WTC11 (cell line): ENCODE results near the gene KIR3DL3. TPM values are rescaled to one million over a fixed set of nuclear protein-coding genes. Genes with fewer than 3 reads are reported as not detected.

Experiments used
- ATAC-seq: fragments of 200-7000 bp; cut with Tn5 transposase; 2 replicates; pipeline ENCODE4 v1.10.0; 2021; ENCODE audit warnings: mild to moderate bottlenecking, moderate library complexity
- CTCF ChIA-PET: fragments of 300-600 bp; sonication (Branson Sonifier 250); formaldehyde crosslinking; loops from one replicate; lab custom pipeline; 2021; ENCODE audit warnings: antibody characterized with exemption; lab: Charles Lee
- POLR2A ChIA-PET: fragments of 350-600 bp; sonication (Branson Sonifier 250); formaldehyde crosslinking; loops from one replicate; lab custom pipeline; 2021; ENCODE audit warnings: antibody characterized with exemption; lab: Charles Lee
- DNase-seq: peaks from one replicate; pipeline ENCODE4 v3.0.0; 2021; ENCODE audit warnings: low spot score
- H3K27ac Mint-ChIP-seq: 2 replicates; pipeline ENCODE4 v1.8.0; 2021; ENCODE audit warnings: mixed read lengths
- H3K27me3 Mint-ChIP-seq: 2 replicates; pipeline ENCODE4 v1.8.0; 2021; ENCODE audit warnings: low read depth, mild to moderate bottlenecking, moderate library complexity, mixed read lengths
- H3K36me3 Mint-ChIP-seq: 2 replicates; pipeline ENCODE4 v1.8.0; 2021; ENCODE audit warnings: mixed read lengths
- H3K4me1 Mint-ChIP-seq: 2 replicates; pipeline ENCODE4 v1.8.0; 2022; ENCODE audit warnings: mixed read lengths
- H3K4me3 Mint-ChIP-seq: 2 replicates; pipeline ENCODE4 v1.8.0; 2021; ENCODE audit warnings: mild to moderate bottlenecking, moderate library complexity, mixed read lengths
- H3K9me3 Mint-ChIP-seq: 2 replicates; pipeline ENCODE4 v1.8.0; 2021; ENCODE audit warnings: mixed read lengths
- ATF1 ChIP-seq: sonication (generic); formaldehyde crosslinking; IDR thresholded peaks from 2 replicates; pipeline ENCODE4 v1.8.1; 2023; ENCODE audit warnings: mild to moderate bottlenecking, moderate library complexity, missing genetic modification reagents
- CBFB ChIP-seq: sonication (generic); formaldehyde crosslinking; IDR thresholded peaks from 2 replicates; pipeline ENCODE4 v1.8.1; 2022; ENCODE audit warnings: mild to moderate bottlenecking, low read depth, missing genetic modification reagents
- ESRRA ChIP-seq: sonication (generic); formaldehyde crosslinking; IDR thresholded peaks from 2 replicates; pipeline ENCODE4 v1.8.1; 2022; ENCODE audit warnings: mild to moderate bottlenecking, missing genetic modification reagents, borderline replicate concordance
- FOXJ3 ChIP-seq: sonication (generic); formaldehyde crosslinking; IDR thresholded peaks from 2 replicates; pipeline ENCODE4 v1.9.0; 2021; ENCODE audit warnings: missing genetic modification reagents, mild to moderate bottlenecking, borderline replicate concordance
- GTF2I ChIP-seq: fragments of 250-450 bp; sonication (Bioruptor Pico); conservative IDR thresholded peaks from 2 replicates; pipeline ENCODE4 v1.4.0; 2021; ENCODE audit warnings: mild to moderate bottlenecking
- IRF2 ChIP-seq: sonication (generic); formaldehyde crosslinking; IDR thresholded peaks from 2 replicates; pipeline ENCODE4 v1.8.0; 2022; ENCODE audit warnings: low read depth, missing genetic modification reagents, borderline replicate concordance
- JUN ChIP-seq: sonication (generic); formaldehyde crosslinking; IDR thresholded peaks from 2 replicates; pipeline ENCODE4 v1.8.0; 2023; ENCODE audit warnings: mild to moderate bottlenecking, missing genetic modification reagents
- KAT7 ChIP-seq: sonication (generic); formaldehyde crosslinking; IDR thresholded peaks from 2 replicates; pipeline ENCODE4 v1.8.1; 2023; ENCODE audit warnings: missing genetic modification reagents, mild to moderate bottlenecking, borderline replicate concordance
- MXD4 ChIP-seq: fragments of 250-450 bp; sonication (Bioruptor Pico); IDR thresholded peaks from 2 replicates; pipeline ENCODE4 v1.8.0; 2021; ENCODE audit warnings: mild to moderate bottlenecking, moderate library complexity, borderline replicate concordance
- NFYB ChIP-seq: sonication (generic); formaldehyde crosslinking; conservative IDR thresholded peaks from 2 replicates; pipeline ENCODE4 v1.8.0; 2022; ENCODE audit warnings: low read depth, missing genetic modification reagents
- RORB ChIP-seq: fragments of 250-450 bp; sonication (Bioruptor Pico); IDR thresholded peaks from 2 replicates; pipeline ENCODE4 v1.9.0; 2021; ENCODE audit warnings: mild to moderate bottlenecking
- TP53 ChIP-seq: sonication (generic); formaldehyde crosslinking; IDR thresholded peaks from 2 replicates; pipeline ENCODE4 v1.8.1; 2023; ENCODE audit warnings: mild to moderate bottlenecking, missing genetic modification reagents
- ZNF219 ChIP-seq: sonication (generic); formaldehyde crosslinking; IDR thresholded peaks from 2 replicates; pipeline ENCODE4 v1.8.0; 2023; ENCODE audit warnings: missing genetic modification reagents, mild to moderate bottlenecking, borderline replicate concordance
- ZNF263 ChIP-seq: sonication (generic); formaldehyde crosslinking; IDR thresholded peaks from 2 replicates; pipeline ENCODE4 v1.8.1; 2022; ENCODE audit warnings: low read depth, mild to moderate bottlenecking, moderate library complexity, missing genetic modification reagents
- ZNF396 ChIP-seq: fragments of 250-450 bp; sonication (Bioruptor Pico); IDR thresholded peaks from 2 replicates; pipeline ENCODE4 v1.8.0; 2021; ENCODE audit warnings: mild to moderate bottlenecking, moderate library complexity, borderline replicate concordance
- ZNF423 ChIP-seq: fragments of 250-450 bp; sonication (Bioruptor Pico); IDR thresholded peaks from 2 replicates; pipeline ENCODE4 v2.1.2; 2022; ENCODE audit warnings: mild to moderate bottlenecking, moderate library complexity
- total RNA-seq: library from RNA; stranded (reverse); gene quantifications from 3 replicates; pipeline ENCODE4 v1.2.3, GENCODE V29; 2021
- TF ChIP-seq, protein P1 (sequence below): fragments of 250-450 bp; sonication (Bioruptor Pico); IDR thresholded peaks from 2 replicates; pipeline ENCODE4 v1.9.0; 2021; ENCODE audit warnings: moderate library complexity, mild to moderate bottlenecking, inconsistent platforms, borderline replicate concordance
- TF ChIP-seq, protein P2 (sequence below): fragments of 250-450 bp; sonication (Bioruptor Pico); IDR thresholded peaks from 2 replicates; pipeline ENCODE4 v1.9.0; 2021; ENCODE audit warnings: mild to moderate bottlenecking, borderline replicate concordance
- TF ChIP-seq, protein P3 (sequence below): sonication (generic); formaldehyde crosslinking; IDR thresholded peaks from 2 replicates; pipeline ENCODE4 v1.8.1; 2022; ENCODE audit warnings: mild to moderate bottlenecking, moderate library complexity, missing genetic modification reagents
- TF ChIP-seq, protein P4 (sequence below): fragments of 200-600 bp; IDR thresholded peaks from 2 replicates; pipeline ENCODE4 v1.8.0; 2022; ENCODE audit warnings: antibody characterized with exemption
- TF ChIP-seq, protein P5 (sequence below): sonication (generic); formaldehyde crosslinking; IDR thresholded peaks from 2 replicates; pipeline ENCODE4 v1.8.0; 2022; ENCODE audit warnings: mild to moderate bottlenecking, missing genetic modification reagents
- TF ChIP-seq, protein P6 (sequence below): sonication (generic); formaldehyde crosslinking; IDR thresholded peaks from 2 replicates; pipeline ENCODE4 v1.8.1; 2023; ENCODE audit warnings: mild to moderate bottlenecking, moderate library complexity, missing genetic modification reagents

KIR3DL3 gene
- total RNA-seq, 1 experiment from 2014 or later: not detected

DNA sequence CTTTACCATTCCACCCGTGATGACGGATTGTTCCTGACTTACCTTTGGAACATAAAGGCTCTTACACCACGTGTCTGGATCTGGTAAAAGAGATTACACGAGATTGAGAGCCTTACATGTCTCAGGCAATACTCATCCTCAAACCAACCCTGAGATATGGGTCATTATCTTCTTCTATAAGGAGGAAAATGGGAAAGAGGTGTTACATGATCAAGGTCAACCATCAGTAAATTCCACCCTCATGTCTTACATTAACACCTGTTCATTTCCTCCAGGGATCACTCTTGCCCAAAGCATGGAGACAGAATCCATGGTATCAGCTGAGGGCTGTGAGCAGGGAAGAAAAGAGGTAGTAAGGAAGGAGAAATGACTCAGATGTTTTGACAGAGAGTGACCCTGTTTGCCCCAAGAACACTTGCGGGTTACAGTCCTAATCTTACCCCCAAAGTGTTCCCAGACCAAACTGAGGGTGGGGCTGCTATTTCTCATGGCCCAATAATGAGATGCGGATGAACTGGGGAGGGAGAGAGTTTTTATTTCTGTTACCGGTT lies 41.9 kb upstream of the KIR3DL3 start (continued):
- TF ChIP-seq ZNF423 (CRISPR knock-in tag) (no peak), JUN (no peak)
- TF ChIP-seq, protein P1, sequence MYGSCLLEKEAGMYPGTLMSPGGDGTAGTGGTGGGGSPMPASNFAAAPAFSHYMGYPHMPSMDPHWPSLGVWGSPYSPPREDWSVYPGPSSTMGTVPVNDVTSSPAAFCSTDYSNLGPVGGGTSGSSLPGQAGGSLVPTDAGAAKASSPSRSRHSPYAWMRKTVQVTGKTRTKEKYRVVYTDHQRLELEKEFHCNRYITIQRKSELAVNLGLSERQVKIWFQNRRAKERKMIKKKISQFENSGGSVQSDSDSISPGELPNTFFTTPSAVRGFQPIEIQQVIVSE (CRISPR knock-in tag): no peak
- TF ChIP-seq, protein P2, sequence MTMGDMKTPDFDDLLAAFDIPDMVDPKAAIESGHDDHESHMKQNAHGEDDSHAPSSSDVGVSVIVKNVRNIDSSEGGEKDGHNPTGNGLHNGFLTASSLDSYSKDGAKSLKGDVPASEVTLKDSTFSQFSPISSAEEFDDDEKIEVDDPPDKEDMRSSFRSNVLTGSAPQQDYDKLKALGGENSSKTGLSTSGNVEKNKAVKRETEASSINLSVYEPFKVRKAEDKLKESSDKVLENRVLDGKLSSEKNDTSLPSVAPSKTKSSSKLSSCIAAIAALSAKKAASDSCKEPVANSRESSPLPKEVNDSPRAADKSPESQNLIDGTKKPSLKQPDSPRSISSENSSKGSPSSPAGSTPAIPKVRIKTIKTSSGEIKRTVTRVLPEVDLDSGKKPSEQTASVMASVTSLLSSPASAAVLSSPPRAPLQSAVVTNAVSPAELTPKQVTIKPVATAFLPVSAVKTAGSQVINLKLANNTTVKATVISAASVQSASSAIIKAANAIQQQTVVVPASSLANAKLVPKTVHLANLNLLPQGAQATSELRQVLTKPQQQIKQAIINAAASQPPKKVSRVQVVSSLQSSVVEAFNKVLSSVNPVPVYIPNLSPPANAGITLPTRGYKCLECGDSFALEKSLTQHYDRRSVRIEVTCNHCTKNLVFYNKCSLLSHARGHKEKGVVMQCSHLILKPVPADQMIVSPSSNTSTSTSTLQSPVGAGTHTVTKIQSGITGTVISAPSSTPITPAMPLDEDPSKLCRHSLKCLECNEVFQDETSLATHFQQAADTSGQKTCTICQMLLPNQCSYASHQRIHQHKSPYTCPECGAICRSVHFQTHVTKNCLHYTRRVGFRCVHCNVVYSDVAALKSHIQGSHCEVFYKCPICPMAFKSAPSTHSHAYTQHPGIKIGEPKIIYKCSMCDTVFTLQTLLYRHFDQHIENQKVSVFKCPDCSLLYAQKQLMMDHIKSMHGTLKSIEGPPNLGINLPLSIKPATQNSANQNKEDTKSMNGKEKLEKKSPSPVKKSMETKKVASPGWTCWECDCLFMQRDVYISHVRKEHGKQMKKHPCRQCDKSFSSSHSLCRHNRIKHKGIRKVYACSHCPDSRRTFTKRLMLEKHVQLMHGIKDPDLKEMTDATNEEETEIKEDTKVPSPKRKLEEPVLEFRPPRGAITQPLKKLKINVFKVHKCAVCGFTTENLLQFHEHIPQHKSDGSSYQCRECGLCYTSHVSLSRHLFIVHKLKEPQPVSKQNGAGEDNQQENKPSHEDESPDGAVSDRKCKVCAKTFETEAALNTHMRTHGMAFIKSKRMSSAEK (CRISPR knock-in tag): no peak

DNA sequence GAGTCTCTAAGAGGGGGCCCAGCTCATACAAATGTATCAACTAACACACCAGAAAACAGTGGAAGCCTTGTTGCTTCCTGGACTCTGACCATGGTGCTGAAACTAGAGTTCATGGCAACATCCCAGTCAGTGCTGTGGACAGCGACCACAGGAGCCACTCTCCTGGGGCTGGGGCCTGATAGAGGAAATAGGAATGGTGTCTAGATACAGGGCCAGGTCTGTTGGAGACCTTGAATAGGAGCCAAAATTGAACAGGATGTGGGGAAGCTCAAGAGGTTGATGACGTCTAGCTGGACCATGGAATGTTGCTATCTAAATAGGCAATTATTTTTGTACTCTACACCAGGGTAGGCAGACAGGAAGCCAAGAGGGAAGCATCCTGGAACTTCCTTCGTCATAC lies 39.7 kb upstream of the KIR3DL3 start:
- POLR2A ChIA-PET: no interaction called here
- H3K36me3 Mint-ChIP-seq: peaks cover 40% of the 10 kb centered on the region
- H3K4me3 Mint-ChIP-seq: no peak overlapping the region
- peaks cover 3% of the 10 kb centered on the region; the same call in 1 of the 2 replicates for H3K27me3 Mint-ChIP-seq
- DNase-seq (peak; percentile 28), ATAC-seq (no peak; the same call in 1 of the 2 replicates)
- CTCF ChIA-PET: interaction anchor here (1.8 kb wide), 1 partner anchor 10 kb away, joined by 6 read pairs; no protein-coding TSS in a partner anchor
- peaks cover 72% of the 10 kb centered on the region for H3K9me3 Mint-ChIP-seq
- no peak for TF ChIP-seq RORB
- no peak for TF ChIP-seq IRF2 (CRISPR knock-in tag)
- no peak for TF ChIP-seq FOXJ3
- TF ChIP-seq GTF2I (CRISPR knock-in tag): no peak
- TF ChIP-seq ZNF396 (CRISPR knock-in tag): no peak
- no peak for TF ChIP-seq ESRRA
- no peak for TF ChIP-seq MXD4 (CRISPR knock-in tag)
- no peak for TF ChIP-seq CBFB (CRISPR knock-in tag)
- TF ChIP-seq, protein P3, sequence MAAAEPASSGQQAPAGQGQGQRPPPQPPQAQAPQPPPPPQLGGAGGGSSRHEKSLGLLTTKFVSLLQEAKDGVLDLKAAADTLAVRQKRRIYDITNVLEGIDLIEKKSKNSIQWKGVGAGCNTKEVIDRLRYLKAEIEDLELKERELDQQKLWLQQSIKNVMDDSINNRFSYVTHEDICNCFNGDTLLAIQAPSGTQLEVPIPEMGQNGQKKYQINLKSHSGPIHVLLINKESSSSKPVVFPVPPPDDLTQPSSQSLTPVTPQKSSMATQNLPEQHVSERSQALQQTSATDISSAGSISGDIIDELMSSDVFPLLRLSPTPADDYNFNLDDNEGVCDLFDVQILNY (CRISPR knock-in tag): no peak
- TF ChIP-seq, protein P4, sequence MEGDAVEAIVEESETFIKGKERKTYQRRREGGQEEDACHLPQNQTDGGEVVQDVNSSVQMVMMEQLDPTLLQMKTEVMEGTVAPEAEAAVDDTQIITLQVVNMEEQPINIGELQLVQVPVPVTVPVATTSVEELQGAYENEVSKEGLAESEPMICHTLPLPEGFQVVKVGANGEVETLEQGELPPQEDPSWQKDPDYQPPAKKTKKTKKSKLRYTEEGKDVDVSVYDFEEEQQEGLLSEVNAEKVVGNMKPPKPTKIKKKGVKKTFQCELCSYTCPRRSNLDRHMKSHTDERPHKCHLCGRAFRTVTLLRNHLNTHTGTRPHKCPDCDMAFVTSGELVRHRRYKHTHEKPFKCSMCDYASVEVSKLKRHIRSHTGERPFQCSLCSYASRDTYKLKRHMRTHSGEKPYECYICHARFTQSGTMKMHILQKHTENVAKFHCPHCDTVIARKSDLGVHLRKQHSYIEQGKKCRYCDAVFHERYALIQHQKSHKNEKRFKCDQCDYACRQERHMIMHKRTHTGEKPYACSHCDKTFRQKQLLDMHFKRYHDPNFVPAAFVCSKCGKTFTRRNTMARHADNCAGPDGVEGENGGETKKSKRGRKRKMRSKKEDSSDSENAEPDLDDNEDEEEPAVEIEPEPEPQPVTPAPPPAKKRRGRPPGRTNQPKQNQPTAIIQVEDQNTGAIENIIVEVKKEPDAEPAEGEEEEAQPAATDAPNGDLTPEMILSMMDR: no peak
- no peak for TF ChIP-seq ATF1 (CRISPR knock-in tag)
- TF ChIP-seq KAT7: no peak
- no peak overlapping the region for H3K27ac Mint-ChIP-seq
- H3K4me1 Mint-ChIP-seq: no peaks in the 10 kb centered on the region

DNA sequence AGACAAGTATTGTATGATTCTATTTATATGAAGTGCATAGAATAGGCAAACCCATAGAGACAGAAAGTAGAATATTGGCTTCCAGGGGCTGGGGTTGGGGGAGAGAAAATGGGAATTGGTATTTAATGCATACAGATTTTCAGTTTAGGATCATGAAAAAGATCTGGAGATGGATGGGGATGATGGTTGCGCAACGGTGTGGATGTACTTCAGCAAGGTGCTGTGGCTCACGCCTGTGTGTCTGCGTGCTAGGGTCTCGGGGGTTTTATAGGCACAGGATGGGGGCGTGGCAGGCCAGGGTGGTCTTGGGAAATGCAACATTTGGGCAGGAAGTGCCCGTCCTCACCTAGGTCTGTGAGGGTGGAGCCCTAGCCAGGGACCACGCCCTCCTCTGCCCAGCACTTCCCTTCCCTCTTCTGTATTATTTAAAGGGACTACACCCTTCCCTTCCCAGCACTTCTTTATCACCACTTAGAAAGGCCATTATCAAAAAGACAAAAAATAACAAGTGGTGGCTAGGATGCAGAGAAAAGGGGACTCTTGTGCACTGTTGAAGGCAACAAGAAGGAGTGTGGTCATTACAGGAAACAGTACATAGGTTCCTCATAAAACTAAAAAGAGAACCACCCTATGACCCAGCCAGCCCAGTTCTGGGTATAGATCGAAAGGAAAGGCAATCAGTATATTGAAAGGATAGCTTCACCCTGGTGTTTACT lies 32.5 kb upstream of the KIR3DL3 start:
- H3K4me1 Mint-ChIP-seq: no peaks in the 10 kb centered on the region
- TF ChIP-seq NFYB (CRISPR knock-in tag): no peak
- no peak for TF ChIP-seq MXD4 (CRISPR knock-in tag)
- TF ChIP-seq, protein P5, sequence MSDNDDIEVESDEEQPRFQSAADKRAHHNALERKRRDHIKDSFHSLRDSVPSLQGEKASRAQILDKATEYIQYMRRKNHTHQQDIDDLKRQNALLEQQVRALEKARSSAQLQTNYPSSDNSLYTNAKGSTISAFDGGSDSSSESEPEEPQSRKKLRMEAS (CRISPR knock-in tag): no peak
- TF ChIP-seq TP53: no peak
- TF ChIP-seq, protein P6, sequence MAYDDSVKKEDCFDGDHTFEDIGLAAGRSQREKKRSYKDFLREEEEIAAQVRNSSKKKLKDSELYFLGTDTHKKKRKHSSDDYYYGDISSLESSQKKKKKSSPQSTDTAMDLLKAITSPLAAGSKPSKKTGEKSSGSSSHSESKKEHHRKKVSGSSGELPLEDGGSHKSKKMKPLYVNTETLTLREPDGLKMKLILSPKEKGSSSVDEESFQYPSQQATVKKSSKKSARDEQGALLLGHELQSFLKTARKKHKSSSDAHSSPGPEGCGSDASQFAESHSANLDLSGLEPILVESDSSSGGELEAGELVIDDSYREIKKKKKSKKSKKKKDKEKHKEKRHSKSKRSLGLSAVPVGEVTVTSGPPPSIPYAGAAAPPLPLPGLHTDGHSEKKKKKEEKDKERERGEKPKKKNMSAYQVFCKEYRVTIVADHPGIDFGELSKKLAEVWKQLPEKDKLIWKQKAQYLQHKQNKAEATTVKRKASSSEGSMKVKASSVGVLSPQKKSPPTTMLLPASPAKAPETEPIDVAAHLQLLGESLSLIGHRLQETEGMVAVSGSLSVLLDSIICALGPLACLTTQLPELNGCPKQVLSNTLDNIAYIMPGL (CRISPR knock-in tag): no peak
- no peak for TF ChIP-seq ZNF263
- no peak for TF ChIP-seq ZNF219 (CRISPR knock-in tag)

More for the DNA sequence above, 32.5 kb upstream of the KIR3DL3 start:
- DNase-seq (no peak), ATAC-seq (no peak)
- peaks cover 70% of the 10 kb centered on the region for H3K9me3 Mint-ChIP-seq
- H3K36me3 Mint-ChIP-seq: peaks cover 49% of the 10 kb centered on the region
- no peak overlapping the region for H3K27ac Mint-ChIP-seq
- ChIA-PET CTCF (no interaction called here), POLR2A (no interaction called here)
- H3K27me3 Mint-ChIP-seq: peaks cover 7% of the 10 kb centered on the region; the same call in 1 of the 2 replicates
- H3K4me3 Mint-ChIP-seq: no peak overlapping the region
